ENCODE measurements around the gene DNAH17. TPM values are rescaled to one million over a fixed set of nuclear protein-coding genes. Genes with fewer than 3 reads are reported as not detected.

Gene DNAH17
- total RNA-seq, 5 donors from 2014 or later (not counting 1 experiment from before 2014, with no cell fraction given): 0.33 to 1.2 (median 1.1) TPM

- ATAC-seq (replicated peaks in 1 of 4): peak; percentile 45 to 57 (median 56)
- peaks cover 0 to 3% of the 10 kb centered on the region in 2 experiments for H3K27me3 ChIP-seq (replicated peaks in 1 of 2; ENCODE audit: control insufficient read depth in 2 of 2, extremely low read depth in 1 of 2, insufficient read depth in 2 of 2, low read length in 1 of 2)
- Mint-ChIP-seq H3K4me1 (peaks cover 24 to 33% (median 31%) of the 10 kb centered on the region in 3 donors), H3K36me3 (no peaks in the 10 kb centered on the region), H3K27ac (peak overlapping the region; percentile 90 to 96), H3K9me3 (no peaks in the 10 kb centered on the region), H3K4me3 (peak overlapping the region in 2 of 3 donors; percentile 6 to 67), H3K27me3 (no peaks in the 10 kb centered on the region)
- WGBS (ENCODE audit: insufficient coverage): 50% methylated on average over 5 of the region's 6 CpGs
- H3K27ac ChIP-seq (ENCODE audit: low read length): peak overlapping the region; percentile 32
- CTCF ChIA-PET: no interaction called here
- peak in 1 of 35 experiments; percentile 15 for DNase-seq
- no peaks in the 10 kb centered on the region for H3K9me3 ChIP-seq
- H3K4me3 ChIP-seq (ENCODE audit: control insufficient read depth in 1 of 2, extremely low read depth in 1 of 2, low read length in 1 of 2): peak overlapping the region in 1 of 2 donors; percentile 25
- peaks cover 13 to 34% of the 10 kb centered on the region in 2 experiments for H3K4me1 ChIP-seq (ENCODE audit: control insufficient read depth in 1 of 2, extremely low read depth in 1 of 2, insufficient read depth in 2 of 2, low read length in 2 of 2)
- H3K36me3 ChIP-seq (ENCODE audit: control insufficient read depth in 2 of 2, extremely low read depth in 1 of 2, insufficient read depth in 1 of 2, low read length in 1 of 2): no peaks in the 10 kb centered on the region
- POLR2A ChIA-PET: no interaction called here
These were observed 42.5 kb downstream of the DNAH17 start for GRCh38 chr17:78534492-78535272.

GRCh38 chr17:78532922-78533640, 44.1 kb downstream of the DNAH17 start:
- H3K36me3 ChIP-seq (ENCODE audit: control insufficient read depth in 2 of 2, extremely low read depth in 1 of 2, insufficient read depth in 1 of 2, low read length in 1 of 2): no peaks in the 10 kb centered on the region
- peaks cover 0 to 3% of the 10 kb centered on the region in 2 experiments for H3K27me3 ChIP-seq (replicated peaks in 1 of 2; ENCODE audit: control insufficient read depth in 2 of 2, extremely low read depth in 1 of 2, insufficient read depth in 2 of 2, low read length in 1 of 2)
- Mint-ChIP-seq H3K27ac (no peak overlapping the region), H3K27me3 (no peaks in the 10 kb centered on the region), H3K36me3 (no peaks in the 10 kb centered on the region), H3K4me3 (no peak overlapping the region), H3K9me3 (no peaks in the 10 kb centered on the region), H3K4me1 (peaks cover 24 to 31% (median 29%) of the 10 kb centered on the region in 3 donors)
- ATAC-seq (replicated peaks in 1 of 4) (no peak), DNase-seq (peak in 1 of 35 experiments; percentile 12)
- POLR2A ChIA-PET: no interaction called here
- no peak overlapping the region for H3K4me3 ChIP-seq (ENCODE audit: control insufficient read depth in 1 of 2, extremely low read depth in 1 of 2, low read length in 1 of 2)
- peaks cover 13 to 32% of the 10 kb centered on the region in 2 experiments for H3K4me1 ChIP-seq (ENCODE audit: control insufficient read depth in 1 of 2, extremely low read depth in 1 of 2, insufficient read depth in 2 of 2, low read length in 2 of 2)
- WGBS (ENCODE audit: insufficient coverage): 88% methylated on average over 8 of the region's 19 CpGs
- CTCF ChIA-PET: no interaction called here
- H3K9me3 ChIP-seq: no peaks in the 10 kb centered on the region
- H3K27ac ChIP-seq (ENCODE audit: low read length): no peak overlapping the region

- H3K36me3 ChIP-seq (ENCODE audit: control insufficient read depth in 2 of 2, extremely low read depth in 1 of 2, insufficient read depth in 1 of 2, low read length in 1 of 2): no peaks in the 10 kb centered on the region
- peaks cover 0 to 3% of the 10 kb centered on the region in 2 experiments for H3K27me3 ChIP-seq (replicated peaks in 1 of 2; ENCODE audit: control insufficient read depth in 2 of 2, extremely low read depth in 1 of 2, insufficient read depth in 2 of 2, low read length in 1 of 2)
- DNase-seq (no peak), ATAC-seq (replicated peaks in 1 of 4) (no peak)
- no peak overlapping the region for H3K4me3 ChIP-seq (ENCODE audit: control insufficient read depth in 1 of 2, extremely low read depth in 1 of 2, low read length in 1 of 2)
- no peaks in the 10 kb centered on the region for H3K27me3 Mint-ChIP-seq
- ChIA-PET POLR2A (no interaction called here), CTCF (no interaction called here)
- no peak overlapping the region for H3K27ac ChIP-seq (ENCODE audit: low read length)
- no peak overlapping the region for H3K27ac Mint-ChIP-seq
- H3K36me3 Mint-ChIP-seq: no peaks in the 10 kb centered on the region
- no peaks in the 10 kb centered on the region for H3K9me3 Mint-ChIP-seq
- WGBS (ENCODE audit: insufficient coverage): no CpG with 5 or more reads among the region's 5 CpGs
- H3K4me1 ChIP-seq (ENCODE audit: control insufficient read depth in 1 of 2, extremely low read depth in 1 of 2, insufficient read depth in 2 of 2, low read length in 2 of 2): peaks cover 13 to 30% of the 10 kb centered on the region in 2 experiments
- H3K4me1 Mint-ChIP-seq: peaks cover 24 to 31% (median 29%) of the 10 kb centered on the region in 3 donors
- no peak overlapping the region for H3K4me3 Mint-ChIP-seq
- no peaks in the 10 kb centered on the region for H3K9me3 ChIP-seq
These were observed 44.9 kb downstream of the DNAH17 start for GRCh38 chr17:78532311-78532710.

- H3K27ac Mint-ChIP-seq: peak overlapping the region in 1 of 2 donors; percentile 8
- H3K4me3 Mint-ChIP-seq: no peak overlapping the region
- Histone ChIP-seq H3K27ac (ENCODE audit: low read length) (no peak overlapping the region), H3K9me3 (no peaks in the 10 kb centered on the region), H3K36me3 (ENCODE audit: control insufficient read depth in 2 of 2, extremely low read depth in 1 of 2, insufficient read depth in 1 of 2, low read length in 1 of 2) (no peaks in the 10 kb centered on the region), H3K4me3 (ENCODE audit: control insufficient read depth in 1 of 2, extremely low read depth in 1 of 2, low read length in 1 of 2) (no peak overlapping the region), H3K27me3 (replicated peaks in 1 of 2; ENCODE audit: control insufficient read depth in 2 of 2, extremely low read depth in 1 of 2, insufficient read depth in 2 of 2, low read length in 1 of 2) (peaks cover 0 to 3% of the 10 kb centered on the region in 2 experiments), H3K4me1 (ENCODE audit: control insufficient read depth in 1 of 2, extremely low read depth in 1 of 2, insufficient read depth in 2 of 2, low read length in 2 of 2) (peaks cover 11 to 19% of the 10 kb centered on the region in 2 experiments)
- no peaks in the 10 kb centered on the region for H3K36me3 Mint-ChIP-seq
- H3K9me3 Mint-ChIP-seq: no peaks in the 10 kb centered on the region
- ChIA-PET CTCF (no interaction called here), POLR2A (no interaction called here)
- peaks cover 17 to 23% (median 19%) of the 10 kb centered on the region in 3 donors for H3K4me1 Mint-ChIP-seq
- DNase-seq: no peak
- no peaks in the 10 kb centered on the region for H3K27me3 Mint-ChIP-seq
- no peak for ATAC-seq (replicated peaks in 1 of 4)
- WGBS (ENCODE audit: insufficient coverage): 83% methylated on average over 1 of the region's 2 CpGs
These were observed 46.5 kb downstream of the DNAH17 start for GRCh38 chr17:78530675-78531074.

- Mint-ChIP-seq H3K4me1 (peaks cover 11 to 17% (median 13%) of the 10 kb centered on the region in 3 donors), H3K4me3 (no peak overlapping the region), H3K27me3 (no peaks in the 10 kb centered on the region), H3K27ac (no peak overlapping the region), H3K9me3 (no peaks in the 10 kb centered on the region), H3K36me3 (no peaks in the 10 kb centered on the region)
- Histone ChIP-seq H3K4me3 (ENCODE audit: control insufficient read depth in 1 of 2, extremely low read depth in 1 of 2, low read length in 1 of 2) (no peak overlapping the region), H3K27me3 (replicated peaks in 1 of 2; ENCODE audit: control insufficient read depth in 2 of 2, extremely low read depth in 1 of 2, insufficient read depth in 2 of 2, low read length in 1 of 2) (peaks cover 0 to 3% of the 10 kb centered on the region in 2 experiments), H3K36me3 (ENCODE audit: control insufficient read depth in 2 of 2, extremely low read depth in 1 of 2, insufficient read depth in 1 of 2, low read length in 1 of 2) (no peaks in the 10 kb centered on the region), H3K9me3 (no peaks in the 10 kb centered on the region), H3K27ac (ENCODE audit: low read length) (no peak overlapping the region), H3K4me1 (ENCODE audit: control insufficient read depth in 1 of 2, extremely low read depth in 1 of 2, insufficient read depth in 2 of 2, low read length in 2 of 2) (peaks cover 5 to 13% of the 10 kb centered on the region in 2 experiments)
- DNase-seq (no peak), ATAC-seq (replicated peaks in 1 of 4) (no peak)
- 90% methylated on average over 28 of the region's 29 CpGs for WGBS (ENCODE audit: insufficient coverage)
- CTCF ChIA-PET: no interaction called here
- POLR2A ChIA-PET: no interaction called here
These were observed 47.1 kb downstream of the DNAH17 start for GRCh38 chr17:78529871-78530670.

GRCh38 chr17:78529251-78529650, 47.9 kb downstream of the DNAH17 start:
- Histone ChIP-seq H3K4me3 (ENCODE audit: control insufficient read depth in 1 of 2, extremely low read depth in 1 of 2, low read length in 1 of 2) (no peak overlapping the region), H3K4me1 (ENCODE audit: control insufficient read depth in 1 of 2, extremely low read depth in 1 of 2, insufficient read depth in 2 of 2, low read length in 2 of 2) (peaks cover 0 to 5% of the 10 kb centered on the region in 2 experiments), H3K27me3 (replicated peaks in 1 of 2; ENCODE audit: control insufficient read depth in 2 of 2, extremely low read depth in 1 of 2, insufficient read depth in 2 of 2, low read length in 1 of 2) (no peaks in the 10 kb centered on the region), H3K36me3 (ENCODE audit: control insufficient read depth in 2 of 2, extremely low read depth in 1 of 2, insufficient read depth in 1 of 2, low read length in 1 of 2) (no peaks in the 10 kb centered on the region), H3K27ac (ENCODE audit: low read length) (no peak overlapping the region), H3K9me3 (no peaks in the 10 kb centered on the region)
- ATAC-seq (replicated peaks in 1 of 4): no peak
- H3K4me1 Mint-ChIP-seq: peaks cover 3 to 10% (median 5%) of the 10 kb centered on the region in 3 donors
- DNase-seq: no peak
- H3K27ac Mint-ChIP-seq: no peak overlapping the region
- no peaks in the 10 kb centered on the region for H3K36me3 Mint-ChIP-seq
- H3K4me3 Mint-ChIP-seq: no peak overlapping the region
- WGBS (ENCODE audit: insufficient coverage): 81% methylated on average over 11 of the region's 11 CpGs
- no peaks in the 10 kb centered on the region for H3K27me3 Mint-ChIP-seq
- ChIA-PET POLR2A (no interaction called here), CTCF (no interaction called here)
- H3K9me3 Mint-ChIP-seq: no peaks in the 10 kb centered on the region

Measured in T-cell (primary cell).